WTC11 (cell line): ENCODE data around the gene NEUROG1. TPM values are rescaled to one million over a fixed set of nuclear protein-coding genes. Genes with fewer than 3 reads are reported as not detected.

ENCODE experiments used
- ATAC-seq: fragments of 200-7000 bp; cut with Tn5 transposase; 2 replicates; pipeline ENCODE4 v1.10.0; 2021; ENCODE audit warnings: mild to moderate bottlenecking, moderate library complexity
- CTCF ChIA-PET: fragments of 300-600 bp; sonication (Branson Sonifier 250); formaldehyde crosslinking; loops from one replicate; lab custom pipeline; 2021; ENCODE audit warnings: antibody characterized with exemption; lab: Charles Lee
- POLR2A ChIA-PET: fragments of 350-600 bp; sonication (Branson Sonifier 250); formaldehyde crosslinking; loops from one replicate; lab custom pipeline; 2021; ENCODE audit warnings: antibody characterized with exemption; lab: Charles Lee
- DNase-seq: peaks from one replicate; pipeline ENCODE4 v3.0.0; 2021; ENCODE audit warnings: low spot score
- H3K27ac Mint-ChIP-seq: 2 replicates; pipeline ENCODE4 v1.8.0; 2021; ENCODE audit warnings: mixed read lengths
- H3K27me3 Mint-ChIP-seq: 2 replicates; pipeline ENCODE4 v1.8.0; 2021; ENCODE audit warnings: low read depth, mild to moderate bottlenecking, moderate library complexity, mixed read lengths
- H3K36me3 Mint-ChIP-seq: 2 replicates; pipeline ENCODE4 v1.8.0; 2021; ENCODE audit warnings: mixed read lengths
- H3K4me1 Mint-ChIP-seq: 2 replicates; pipeline ENCODE4 v1.8.0; 2022; ENCODE audit warnings: mixed read lengths
- H3K4me3 Mint-ChIP-seq: 2 replicates; pipeline ENCODE4 v1.8.0; 2021; ENCODE audit warnings: mild to moderate bottlenecking, moderate library complexity, mixed read lengths
- H3K9me3 Mint-ChIP-seq: 2 replicates; pipeline ENCODE4 v1.8.0; 2021; ENCODE audit warnings: mixed read lengths
- CREB1 ChIP-seq: sonication (generic); formaldehyde crosslinking; IDR thresholded peaks from 2 replicates; pipeline ENCODE4 v1.8.0; 2023; ENCODE audit warnings: mild to moderate bottlenecking, missing genetic modification reagents
- FOXJ3 ChIP-seq: sonication (generic); formaldehyde crosslinking; IDR thresholded peaks from 2 replicates; pipeline ENCODE4 v1.9.0; 2021; ENCODE audit warnings: missing genetic modification reagents, mild to moderate bottlenecking, borderline replicate concordance
- GTF2I ChIP-seq: fragments of 250-450 bp; sonication (Bioruptor Pico); conservative IDR thresholded peaks from 2 replicates; pipeline ENCODE4 v1.4.0; 2021; ENCODE audit warnings: mild to moderate bottlenecking
- MYBL2 ChIP-seq: sonication (generic); formaldehyde crosslinking; IDR thresholded peaks from 2 replicates; pipeline ENCODE4 v1.8.1; 2023; ENCODE audit warnings: mild to moderate bottlenecking, moderate library complexity, missing genetic modification reagents
- NR1H2 ChIP-seq: sonication (generic); formaldehyde crosslinking; IDR thresholded peaks from 2 replicates; pipeline ENCODE4 v1.9.0; 2021; ENCODE audit warnings: mild to moderate bottlenecking, moderate library complexity, missing genetic modification reagents
- NR2C2 ChIP-seq: sonication (generic); formaldehyde crosslinking; IDR thresholded peaks from 2 replicates; pipeline ENCODE4 v1.8.0; 2022; ENCODE audit warnings: mild to moderate bottlenecking, missing genetic modification reagents
- SMAD4 ChIP-seq: sonication (generic); formaldehyde crosslinking; IDR thresholded peaks from 2 replicates; pipeline ENCODE4 v1.8.0; 2022; ENCODE audit warnings: mild to moderate bottlenecking, missing genetic modification reagents
- SP1 ChIP-seq: sonication (generic); formaldehyde crosslinking; conservative IDR thresholded peaks from 2 replicates; pipeline ENCODE4 v1.8.1; 2022; ENCODE audit warnings: missing genetic modification reagents
- TEAD4 ChIP-seq: sonication (generic); formaldehyde crosslinking; IDR thresholded peaks from 2 replicates; pipeline ENCODE4 v1.8.0; 2022; ENCODE audit warnings: mild to moderate bottlenecking, missing genetic modification reagents
- TP53 ChIP-seq: sonication (generic); formaldehyde crosslinking; IDR thresholded peaks from 2 replicates; pipeline ENCODE4 v1.8.1; 2023; ENCODE audit warnings: mild to moderate bottlenecking, missing genetic modification reagents
- ZNF317 ChIP-seq: sonication (generic); formaldehyde crosslinking; IDR thresholded peaks from 2 replicates; pipeline ENCODE4 v1.8.1; 2023; ENCODE audit warnings: low read depth, mild to moderate bottlenecking, moderate library complexity, missing genetic modification reagents, borderline replicate concordance
- total RNA-seq: library from RNA; stranded (reverse); gene quantifications from 3 replicates; pipeline ENCODE4 v1.2.3, GENCODE V29; 2021
- TF ChIP-seq, protein P1 (sequence below): sonication (generic); formaldehyde crosslinking; IDR thresholded peaks from 2 replicates; pipeline ENCODE4 v1.8.0; 2023; ENCODE audit warnings: missing genetic modification reagents, mild to moderate bottlenecking, borderline replicate concordance
- TF ChIP-seq, protein P2 (sequence below): sonication (generic); formaldehyde crosslinking; IDR thresholded peaks from 2 replicates; pipeline ENCODE4 v1.8.0; 2022; ENCODE audit warnings: missing genetic modification reagents
- TF ChIP-seq, protein P3 (sequence below): fragments of 250-450 bp; sonication (Bioruptor Pico); IDR thresholded peaks from 2 replicates; pipeline ENCODE4 v1.9.0; 2021; ENCODE audit warnings: moderate library complexity, mild to moderate bottlenecking, inconsistent platforms, borderline replicate concordance
- TF ChIP-seq, protein P4 (sequence below): fragments of 250-450 bp; sonication (Bioruptor Pico); IDR thresholded peaks from 2 replicates; pipeline ENCODE4 v1.8.0; 2021; ENCODE audit warnings: mild to moderate bottlenecking
- TF ChIP-seq, protein P5 (sequence below): sonication (generic); formaldehyde crosslinking; IDR thresholded peaks from 2 replicates; pipeline ENCODE4 v1.8.1; 2023; ENCODE audit warnings: mild to moderate bottlenecking, missing genetic modification reagents, borderline replicate concordance

NEUROG1 gene
- total RNA-seq, 1 experiment from 2014 or later = 0.13 TPM

DNA sequence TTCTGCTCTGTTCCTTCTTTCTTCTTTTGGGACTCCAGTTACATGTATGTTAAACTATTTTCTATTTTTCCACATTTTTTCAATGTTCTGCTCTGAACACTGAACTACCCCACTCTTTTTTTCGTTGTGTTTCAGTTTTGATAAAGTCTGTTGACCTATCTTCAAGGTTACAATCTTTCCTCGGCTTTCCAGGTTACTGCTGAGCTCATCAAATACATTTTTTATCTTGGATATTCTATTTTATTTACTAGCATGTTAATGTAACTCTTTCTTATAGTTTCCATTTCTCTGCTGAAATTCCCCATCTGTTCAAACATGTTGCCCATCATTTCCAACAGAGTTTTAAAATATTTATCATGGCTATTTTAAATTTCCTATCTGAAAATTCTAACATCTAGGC lies 13.8 kb downstream of the NEUROG1 start (continued):
- TF ChIP-seq, protein P1, sequence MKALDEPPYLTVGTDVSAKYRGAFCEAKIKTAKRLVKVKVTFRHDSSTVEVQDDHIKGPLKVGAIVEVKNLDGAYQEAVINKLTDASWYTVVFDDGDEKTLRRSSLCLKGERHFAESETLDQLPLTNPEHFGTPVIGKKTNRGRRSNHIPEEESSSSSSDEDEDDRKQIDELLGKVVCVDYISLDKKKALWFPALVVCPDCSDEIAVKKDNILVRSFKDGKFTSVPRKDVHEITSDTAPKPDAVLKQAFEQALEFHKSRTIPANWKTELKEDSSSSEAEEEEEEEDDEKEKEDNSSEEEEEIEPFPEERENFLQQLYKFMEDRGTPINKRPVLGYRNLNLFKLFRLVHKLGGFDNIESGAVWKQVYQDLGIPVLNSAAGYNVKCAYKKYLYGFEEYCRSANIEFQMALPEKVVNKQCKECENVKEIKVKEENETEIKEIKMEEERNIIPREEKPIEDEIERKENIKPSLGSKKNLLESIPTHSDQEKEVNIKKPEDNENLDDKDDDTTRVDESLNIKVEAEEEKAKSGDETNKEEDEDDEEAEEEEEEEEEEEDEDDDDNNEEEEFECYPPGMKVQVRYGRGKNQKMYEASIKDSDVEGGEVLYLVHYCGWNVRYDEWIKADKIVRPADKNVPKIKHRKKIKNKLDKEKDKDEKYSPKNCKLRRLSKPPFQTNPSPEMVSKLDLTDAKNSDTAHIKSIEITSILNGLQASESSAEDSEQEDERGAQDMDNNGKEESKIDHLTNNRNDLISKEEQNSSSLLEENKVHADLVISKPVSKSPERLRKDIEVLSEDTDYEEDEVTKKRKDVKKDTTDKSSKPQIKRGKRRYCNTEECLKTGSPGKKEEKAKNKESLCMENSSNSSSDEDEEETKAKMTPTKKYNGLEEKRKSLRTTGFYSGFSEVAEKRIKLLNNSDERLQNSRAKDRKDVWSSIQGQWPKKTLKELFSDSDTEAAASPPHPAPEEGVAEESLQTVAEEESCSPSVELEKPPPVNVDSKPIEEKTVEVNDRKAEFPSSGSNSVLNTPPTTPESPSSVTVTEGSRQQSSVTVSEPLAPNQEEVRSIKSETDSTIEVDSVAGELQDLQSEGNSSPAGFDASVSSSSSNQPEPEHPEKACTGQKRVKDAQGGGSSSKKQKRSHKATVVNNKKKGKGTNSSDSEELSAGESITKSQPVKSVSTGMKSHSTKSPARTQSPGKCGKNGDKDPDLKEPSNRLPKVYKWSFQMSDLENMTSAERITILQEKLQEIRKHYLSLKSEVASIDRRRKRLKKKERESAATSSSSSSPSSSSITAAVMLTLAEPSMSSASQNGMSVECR = no peak
- TF ChIP-seq SMAD4 (no peak), MYBL2 (CRISPR knock-in tag) (no peak), CREB1 (CRISPR knock-in tag) (no peak), FOXJ3 (CRISPR knock-in tag) (no peak), GTF2I (CRISPR knock-in tag) (no peak), TP53 (CRISPR knock-in tag) (no peak), SP1 (no peak), NR2C2 (no peak)
- TF ChIP-seq, protein P2, sequence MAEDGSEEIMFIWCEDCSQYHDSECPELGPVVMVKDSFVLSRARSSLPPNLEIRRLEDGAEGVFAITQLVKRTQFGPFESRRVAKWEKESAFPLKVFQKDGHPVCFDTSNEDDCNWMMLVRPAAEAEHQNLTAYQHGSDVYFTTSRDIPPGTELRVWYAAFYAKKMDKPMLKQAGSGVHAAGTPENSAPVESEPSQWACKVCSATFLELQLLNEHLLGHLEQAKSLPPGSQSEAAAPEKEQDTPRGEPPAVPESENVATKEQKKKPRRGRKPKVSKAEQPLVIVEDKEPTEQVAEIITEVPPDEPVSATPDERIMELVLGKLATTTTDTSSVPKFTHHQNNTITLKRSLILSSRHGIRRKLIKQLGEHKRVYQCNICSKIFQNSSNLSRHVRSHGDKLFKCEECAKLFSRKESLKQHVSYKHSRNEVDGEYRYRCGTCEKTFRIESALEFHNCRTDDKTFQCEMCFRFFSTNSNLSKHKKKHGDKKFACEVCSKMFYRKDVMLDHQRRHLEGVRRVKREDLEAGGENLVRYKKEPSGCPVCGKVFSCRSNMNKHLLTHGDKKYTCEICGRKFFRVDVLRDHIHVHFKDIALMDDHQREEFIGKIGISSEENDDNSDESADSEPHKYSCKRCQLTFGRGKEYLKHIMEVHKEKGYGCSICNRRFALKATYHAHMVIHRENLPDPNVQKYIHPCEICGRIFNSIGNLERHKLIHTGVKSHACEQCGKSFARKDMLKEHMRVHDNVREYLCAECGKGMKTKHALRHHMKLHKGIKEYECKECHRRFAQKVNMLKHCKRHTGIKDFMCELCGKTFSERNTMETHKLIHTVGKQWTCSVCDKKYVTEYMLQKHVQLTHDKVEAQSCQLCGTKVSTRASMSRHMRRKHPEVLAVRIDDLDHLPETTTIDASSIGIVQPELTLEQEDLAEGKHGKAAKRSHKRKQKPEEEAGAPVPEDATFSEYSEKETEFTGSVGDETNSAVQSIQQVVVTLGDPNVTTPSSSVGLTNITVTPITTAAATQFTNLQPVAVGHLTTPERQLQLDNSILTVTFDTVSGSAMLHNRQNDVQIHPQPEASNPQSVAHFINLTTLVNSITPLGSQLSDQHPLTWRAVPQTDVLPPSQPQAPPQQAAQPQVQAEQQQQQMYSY (CRISPR knock-in tag) = no peak

DNA sequence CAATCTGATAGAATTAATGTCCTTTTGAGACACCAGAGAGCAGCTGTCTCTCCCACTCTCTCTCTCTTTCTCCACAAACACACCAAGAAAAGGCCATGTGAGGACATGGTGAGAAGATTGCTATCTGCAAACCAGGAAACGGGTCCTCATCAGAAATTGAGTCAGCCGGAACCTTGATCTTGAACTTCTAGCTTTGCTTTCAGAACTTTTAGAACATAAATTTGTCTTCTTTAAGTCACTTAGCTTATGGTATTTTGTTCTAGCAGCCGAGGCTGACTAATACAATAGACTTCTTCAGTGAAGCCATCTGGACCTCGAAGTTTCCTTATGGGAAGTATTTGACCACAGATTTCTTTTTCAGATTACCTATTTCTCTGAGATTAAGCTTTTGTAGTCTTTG lies 18.1 kb downstream of the NEUROG1 start:
- Mint-ChIP-seq H3K36me3 (peaks cover 15% of the 10 kb centered on the region), H3K4me3 (no peak overlapping the region), H3K4me1 (no peaks in the 10 kb centered on the region), H3K9me3 (peaks cover 52% of the 10 kb centered on the region), H3K27me3 (peaks cover 47% of the 10 kb centered on the region), H3K27ac (no peak overlapping the region)
- TF ChIP-seq NR1H2 = no peak
- no peak for TF ChIP-seq TEAD4 (CRISPR knock-in tag)
- TF ChIP-seq, protein P3, sequence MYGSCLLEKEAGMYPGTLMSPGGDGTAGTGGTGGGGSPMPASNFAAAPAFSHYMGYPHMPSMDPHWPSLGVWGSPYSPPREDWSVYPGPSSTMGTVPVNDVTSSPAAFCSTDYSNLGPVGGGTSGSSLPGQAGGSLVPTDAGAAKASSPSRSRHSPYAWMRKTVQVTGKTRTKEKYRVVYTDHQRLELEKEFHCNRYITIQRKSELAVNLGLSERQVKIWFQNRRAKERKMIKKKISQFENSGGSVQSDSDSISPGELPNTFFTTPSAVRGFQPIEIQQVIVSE (CRISPR knock-in tag) = no peak
- TF ChIP-seq, protein P4, sequence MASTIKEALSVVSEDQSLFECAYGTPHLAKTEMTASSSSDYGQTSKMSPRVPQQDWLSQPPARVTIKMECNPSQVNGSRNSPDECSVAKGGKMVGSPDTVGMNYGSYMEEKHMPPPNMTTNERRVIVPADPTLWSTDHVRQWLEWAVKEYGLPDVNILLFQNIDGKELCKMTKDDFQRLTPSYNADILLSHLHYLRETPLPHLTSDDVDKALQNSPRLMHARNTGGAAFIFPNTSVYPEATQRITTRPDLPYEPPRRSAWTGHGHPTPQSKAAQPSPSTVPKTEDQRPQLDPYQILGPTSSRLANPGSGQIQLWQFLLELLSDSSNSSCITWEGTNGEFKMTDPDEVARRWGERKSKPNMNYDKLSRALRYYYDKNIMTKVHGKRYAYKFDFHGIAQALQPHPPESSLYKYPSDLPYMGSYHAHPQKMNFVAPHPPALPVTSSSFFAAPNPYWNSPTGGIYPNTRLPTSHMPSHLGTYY = no peak
- no peak for TF ChIP-seq GTF2I (CRISPR knock-in tag)
- no peak for TF ChIP-seq ZNF317 (CRISPR knock-in tag)
- TF ChIP-seq, protein P5, sequence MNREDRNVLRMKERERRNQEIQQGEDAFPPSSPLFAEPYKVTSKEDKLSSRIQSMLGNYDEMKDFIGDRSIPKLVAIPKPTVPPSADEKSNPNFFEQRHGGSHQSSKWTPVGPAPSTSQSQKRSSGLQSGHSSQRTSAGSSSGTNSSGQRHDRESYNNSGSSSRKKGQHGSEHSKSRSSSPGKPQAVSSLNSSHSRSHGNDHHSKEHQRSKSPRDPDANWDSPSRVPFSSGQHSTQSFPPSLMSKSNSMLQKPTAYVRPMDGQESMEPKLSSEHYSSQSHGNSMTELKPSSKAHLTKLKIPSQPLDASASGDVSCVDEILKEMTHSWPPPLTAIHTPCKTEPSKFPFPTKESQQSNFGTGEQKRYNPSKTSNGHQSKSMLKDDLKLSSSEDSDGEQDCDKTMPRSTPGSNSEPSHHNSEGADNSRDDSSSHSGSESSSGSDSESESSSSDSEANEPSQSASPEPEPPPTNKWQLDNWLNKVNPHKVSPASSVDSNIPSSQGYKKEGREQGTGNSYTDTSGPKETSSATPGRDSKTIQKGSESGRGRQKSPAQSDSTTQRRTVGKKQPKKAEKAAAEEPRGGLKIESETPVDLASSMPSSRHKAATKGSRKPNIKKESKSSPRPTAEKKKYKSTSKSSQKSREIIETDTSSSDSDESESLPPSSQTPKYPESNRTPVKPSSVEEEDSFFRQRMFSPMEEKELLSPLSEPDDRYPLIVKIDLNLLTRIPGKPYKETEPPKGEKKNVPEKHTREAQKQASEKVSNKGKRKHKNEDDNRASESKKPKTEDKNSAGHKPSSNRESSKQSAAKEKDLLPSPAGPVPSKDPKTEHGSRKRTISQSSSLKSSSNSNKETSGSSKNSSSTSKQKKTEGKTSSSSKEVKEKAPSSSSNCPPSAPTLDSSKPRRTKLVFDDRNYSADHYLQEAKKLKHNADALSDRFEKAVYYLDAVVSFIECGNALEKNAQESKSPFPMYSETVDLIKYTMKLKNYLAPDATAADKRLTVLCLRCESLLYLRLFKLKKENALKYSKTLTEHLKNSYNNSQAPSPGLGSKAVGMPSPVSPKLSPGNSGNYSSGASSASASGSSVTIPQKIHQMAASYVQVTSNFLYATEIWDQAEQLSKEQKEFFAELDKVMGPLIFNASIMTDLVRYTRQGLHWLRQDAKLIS (CRISPR knock-in tag) = no peak
- ChIA-PET CTCF (interaction anchor here (0.6 kb wide), 1 partner anchor 33 kb away, joined by 3 read pairs; no protein-coding TSS in a partner anchor), POLR2A (no interaction called here)
- no peak for DNase-seq
- no peak for ATAC-seq
